ENCODE results near the gene ZNF837.

ZNF837 gene

GRCh38 chr19:58366585-58367430 lies 14.0 kb downstream of the ZNF837 start:
- peak overlapping the region; percentile 43 for H3K23ac ChIP-seq (ENCODE audit: low read depth, low read length, poor library complexity)
- H4K91ac ChIP-seq (ENCODE audit: low read depth, low read length, poor library complexity): no peak overlapping the region
- no peak for DNase-seq (ENCODE audit: low spot score)
- no CpG with 5 or more reads among the region's 32 CpGs for WGBS, 2 donors (ENCODE audit: extremely low coverage in 2 of 2, insufficient read length in 2 of 2, insufficient replicate concordance in 1 of 2)
- H3K36me3 ChIP-seq (replicated peaks in 1 of 2; ENCODE audit: control insufficient read depth in 2 of 2, insufficient read depth in 2 of 2, low read length in 2 of 2): peaks cover 8 to 17% of the 10 kb centered on the region in 2 donors
- no peak overlapping the region for H3K9ac ChIP-seq (ENCODE audit: low read depth, low read length, poor library complexity)
- no peak overlapping the region for H3K27ac ChIP-seq (replicated peaks; ENCODE audit: low read length)
- H2BK120ac ChIP-seq (ENCODE audit: low read depth, low read length): no peak overlapping the region
- H2BK15ac ChIP-seq (ENCODE audit: low read length): no peak overlapping the region
- no peak overlapping the region for H3K4me2 ChIP-seq (ENCODE audit: insufficient read depth, low read length, poor library complexity, severe bottlenecking)
- no peak overlapping the region for H2AFZ ChIP-seq (ENCODE audit: low read length)
- no peak overlapping the region for H2BK5ac ChIP-seq (ENCODE audit: low read length)
- no peak overlapping the region for H2BK12ac ChIP-seq (ENCODE audit: low read length)
- no peaks in the 10 kb centered on the region for H3K9me3 ChIP-seq (replicated peaks in 1 of 2; ENCODE audit: control insufficient read depth in 2 of 2, insufficient read depth in 1 of 2, low read depth in 1 of 2, low read length in 2 of 2)
- no peak overlapping the region for H2AK5ac ChIP-seq (ENCODE audit: low read depth, low read length)
- H3K79me1 ChIP-seq (ENCODE audit: low read depth, low read length): peaks cover 10% of the 10 kb centered on the region
- H3K27me3 ChIP-seq (ENCODE audit: control insufficient read depth in 3 of 3, insufficient read depth in 3 of 3, low read depth in 1 of 3, low read length in 3 of 3): no peaks in the 10 kb centered on the region
- no peak overlapping the region for H3K4ac ChIP-seq (ENCODE audit: low read length)
- H3K14ac ChIP-seq (ENCODE audit: low read length): no peak overlapping the region
- no peak overlapping the region for H3K4me3 ChIP-seq (ENCODE audit: low read length in 2 of 2)
- no peak overlapping the region for H3K18ac ChIP-seq (ENCODE audit: low read length)
- no peaks in the 10 kb centered on the region for H3K4me1 ChIP-seq (ENCODE audit: control insufficient read depth in 2 of 2, insufficient read depth in 1 of 2, low read depth in 1 of 2, low read length in 2 of 2)
- peak overlapping the region; percentile 65 for H4K8ac ChIP-seq (ENCODE audit: low read depth, low read length)

GRCh38 chr19:58364146-58364545 lies 16.7 kb downstream of the ZNF837 start:
- Histone ChIP-seq H3K27ac (replicated peaks; ENCODE audit: low read length) (no peak overlapping the region), H3K4me2 (ENCODE audit: insufficient read depth, low read length, poor library complexity, severe bottlenecking) (no peak overlapping the region), H2BK15ac (ENCODE audit: low read length) (no peak overlapping the region), H3K79me1 (ENCODE audit: low read depth, low read length) (peaks cover 10% of the 10 kb centered on the region), H3K4ac (ENCODE audit: low read length) (no peak overlapping the region), H4K91ac (ENCODE audit: low read depth, low read length, poor library complexity) (no peak overlapping the region), H3K4me1 (ENCODE audit: control insufficient read depth in 2 of 2, insufficient read depth in 1 of 2, low read depth in 1 of 2, low read length in 2 of 2) (peaks cover 0 to 3% of the 10 kb centered on the region in 2 donors), H3K14ac (ENCODE audit: low read length) (no peak overlapping the region), H3K9ac (ENCODE audit: low read depth, low read length, poor library complexity) (no peak overlapping the region), H3K23ac (ENCODE audit: low read depth, low read length, poor library complexity) (no peak overlapping the region), H2BK5ac (ENCODE audit: low read length) (no peak overlapping the region), H2AFZ (ENCODE audit: low read length) (no peak overlapping the region), H2BK12ac (ENCODE audit: low read length) (no peak overlapping the region), H3K27me3 (ENCODE audit: control insufficient read depth in 3 of 3, insufficient read depth in 3 of 3, low read depth in 1 of 3, low read length in 3 of 3) (no peaks in the 10 kb centered on the region), H3K4me3 (ENCODE audit: low read length in 2 of 2) (no peak overlapping the region), H2BK120ac (ENCODE audit: low read depth, low read length) (no peak overlapping the region), H2AK5ac (ENCODE audit: low read depth, low read length) (no peak overlapping the region), H4K8ac (ENCODE audit: low read depth, low read length) (no peak overlapping the region), H3K9me3 (replicated peaks in 1 of 2; ENCODE audit: control insufficient read depth in 2 of 2, insufficient read depth in 1 of 2, low read depth in 1 of 2, low read length in 2 of 2) (no peaks in the 10 kb centered on the region), H3K36me3 (replicated peaks in 1 of 2; ENCODE audit: control insufficient read depth in 2 of 2, insufficient read depth in 2 of 2, low read length in 2 of 2) (peaks cover 6 to 14% of the 10 kb centered on the region in 2 donors), H3K18ac (ENCODE audit: low read length) (no peak overlapping the region)
- WGBS, 2 donors (ENCODE audit: extremely low coverage in 2 of 2, insufficient read length in 2 of 2, insufficient replicate concordance in 1 of 2): no CpG with 5 or more reads among the region's 5 CpGs
- no peak for DNase-seq (ENCODE audit: low spot score)

- WGBS, 2 donors (ENCODE audit: extremely low coverage in 2 of 2, insufficient read length in 2 of 2, insufficient replicate concordance in 1 of 2): no CpG with 5 or more reads among the region's 74 CpGs
- Histone ChIP-seq H3K4me2 (ENCODE audit: insufficient read depth, low read length, poor library complexity, severe bottlenecking) (peak within 1 kb of the TSS; percentile 99), H2BK120ac (ENCODE audit: low read depth, low read length) (peak within 1 kb of the TSS; percentile 99), H3K4ac (ENCODE audit: low read length) (peak within 1 kb of the TSS; percentile 99), H3K14ac (ENCODE audit: low read length) (peak within 1 kb of the TSS; percentile 98), H2AK5ac (ENCODE audit: low read depth, low read length) (peak within 1 kb of the TSS; percentile 100), H4K8ac (ENCODE audit: low read depth, low read length) (peak within 1 kb of the TSS; percentile 99), H3K9me3 (replicated peaks in 1 of 2; ENCODE audit: control insufficient read depth in 2 of 2, insufficient read depth in 1 of 2, low read depth in 1 of 2, low read length in 2 of 2) (no peaks in the 10 kb centered on the region), H3K79me1 (ENCODE audit: low read depth, low read length) (peaks cover 16% of the 10 kb centered on the region), H4K91ac (ENCODE audit: low read depth, low read length, poor library complexity) (peak within 1 kb of the TSS; percentile 99), H3K23ac (ENCODE audit: low read depth, low read length, poor library complexity) (peak within 1 kb of the TSS; percentile 99), H2BK5ac (ENCODE audit: low read length) (peak within 1 kb of the TSS; percentile 99), H2BK12ac (ENCODE audit: low read length) (peak within 1 kb of the TSS; percentile 73), H3K4me3 (ENCODE audit: low read length in 2 of 2) (peak within 1 kb of the TSS; percentile 92 to 99), H3K9ac (ENCODE audit: low read depth, low read length, poor library complexity) (peak within 1 kb of the TSS; percentile 99), H3K27me3 (ENCODE audit: control insufficient read depth in 3 of 3, insufficient read depth in 3 of 3, low read depth in 1 of 3, low read length in 3 of 3) (no peaks in the 10 kb centered on the region), H3K36me3 (replicated peaks in 1 of 2; ENCODE audit: control insufficient read depth in 2 of 2, insufficient read depth in 2 of 2, low read length in 2 of 2) (peaks cover 6 to 9% of the 10 kb centered on the region in 2 donors), H3K27ac (replicated peaks; ENCODE audit: low read length) (peak within 1 kb of the TSS; percentile 95), H2BK15ac (ENCODE audit: low read length) (peak within 1 kb of the TSS; percentile 81), H2AFZ (ENCODE audit: low read length) (peak within 1 kb of the TSS; percentile 98), H3K18ac (ENCODE audit: low read length) (peak within 1 kb of the TSS; percentile 98), H3K4me1 (ENCODE audit: control insufficient read depth in 2 of 2, insufficient read depth in 1 of 2, low read depth in 1 of 2, low read length in 2 of 2) (peaks cover 0 to 3% of the 10 kb centered on the region in 2 donors)
- DNase-seq (ENCODE audit: low spot score): peak; percentile 96
Measured at GRCh38 chr19:58362272-58362994, 18.4 kb downstream of the ZNF837 start, which contains the start of gene ZNF497. TSS of gene ZNF497 (minus strand) at chr19:58362751. CDS start at chr19:58357635, 5,116 bp downstream.

- Histone ChIP-seq H2BK15ac (ENCODE audit: low read length) (peak overlapping the region; percentile 81), H3K4me1 (ENCODE audit: control insufficient read depth in 2 of 2, insufficient read depth in 1 of 2, low read depth in 1 of 2, low read length in 2 of 2) (peaks cover 0 to 3% of the 10 kb centered on the region in 2 donors), H4K91ac (ENCODE audit: low read depth, low read length, poor library complexity) (peak overlapping the region; percentile 99), H3K79me1 (ENCODE audit: low read depth, low read length) (peaks cover 15% of the 10 kb centered on the region), H3K4me3 (ENCODE audit: low read length in 2 of 2) (peak overlapping the region; percentile 92 to 99), H3K4ac (ENCODE audit: low read length) (peak overlapping the region; percentile 99), H2BK120ac (ENCODE audit: low read depth, low read length) (peak overlapping the region; percentile 99), H3K27me3 (ENCODE audit: control insufficient read depth in 3 of 3, insufficient read depth in 3 of 3, low read depth in 1 of 3, low read length in 3 of 3) (no peaks in the 10 kb centered on the region), H3K4me2 (ENCODE audit: insufficient read depth, low read length, poor library complexity, severe bottlenecking) (peak overlapping the region; percentile 99), H3K9me3 (replicated peaks in 1 of 2; ENCODE audit: control insufficient read depth in 2 of 2, insufficient read depth in 1 of 2, low read depth in 1 of 2, low read length in 2 of 2) (no peaks in the 10 kb centered on the region), H3K36me3 (replicated peaks in 1 of 2; ENCODE audit: control insufficient read depth in 2 of 2, insufficient read depth in 2 of 2, low read length in 2 of 2) (peaks cover 4 to 7% of the 10 kb centered on the region in 2 donors), H3K9ac (ENCODE audit: low read depth, low read length, poor library complexity) (peak overlapping the region; percentile 99), H3K23ac (ENCODE audit: low read depth, low read length, poor library complexity) (peak overlapping the region; percentile 99), H3K18ac (ENCODE audit: low read length) (peak overlapping the region; percentile 97), H2BK5ac (ENCODE audit: low read length) (peak overlapping the region; percentile 99), H4K8ac (ENCODE audit: low read depth, low read length) (peak overlapping the region; percentile 99), H2AFZ (ENCODE audit: low read length) (peak overlapping the region; percentile 98), H3K14ac (ENCODE audit: low read length) (peak overlapping the region; percentile 98), H3K27ac (replicated peaks; ENCODE audit: low read length) (peak overlapping the region; percentile 95), H2AK5ac (ENCODE audit: low read depth, low read length) (peak overlapping the region; percentile 100), H2BK12ac (ENCODE audit: low read length) (peak overlapping the region; percentile 73)
- DNase-seq (ENCODE audit: low spot score): peak; percentile 61
- no CpG with 5 or more reads among the region's 28 CpGs for WGBS, 2 donors (ENCODE audit: extremely low coverage in 2 of 2, insufficient read length in 2 of 2, insufficient replicate concordance in 1 of 2)
Measured at GRCh38 chr19:58361900-58362271, 18.9 kb downstream of the ZNF837 start.

Data from neuronal stem cell (in vitro differentiated cells).